ENCODE data around the gene COPG1.

The COPG1 gene

GRCh38 chr3:129313665-129314385 is 64.4 kb downstream of the COPG1 start:
- Mint-ChIP-seq H3K4me3 (peak overlapping the region; percentile 97 to 99 (median 98)), H3K27ac (peak overlapping the region; percentile 16 to 94 (median 50)), H3K27me3 (ENCODE audit: low read depth) (peaks cover 3% of the 10 kb centered on the region), H3K4me1 (peaks cover 14% of the 10 kb centered on the region), H3K9me3 (no peaks in the 10 kb centered on the region), H3K36me3 (ENCODE audit: low read depth) (peaks cover 6% of the 10 kb centered on the region)
- TF ChIP-seq, protein P1, sequence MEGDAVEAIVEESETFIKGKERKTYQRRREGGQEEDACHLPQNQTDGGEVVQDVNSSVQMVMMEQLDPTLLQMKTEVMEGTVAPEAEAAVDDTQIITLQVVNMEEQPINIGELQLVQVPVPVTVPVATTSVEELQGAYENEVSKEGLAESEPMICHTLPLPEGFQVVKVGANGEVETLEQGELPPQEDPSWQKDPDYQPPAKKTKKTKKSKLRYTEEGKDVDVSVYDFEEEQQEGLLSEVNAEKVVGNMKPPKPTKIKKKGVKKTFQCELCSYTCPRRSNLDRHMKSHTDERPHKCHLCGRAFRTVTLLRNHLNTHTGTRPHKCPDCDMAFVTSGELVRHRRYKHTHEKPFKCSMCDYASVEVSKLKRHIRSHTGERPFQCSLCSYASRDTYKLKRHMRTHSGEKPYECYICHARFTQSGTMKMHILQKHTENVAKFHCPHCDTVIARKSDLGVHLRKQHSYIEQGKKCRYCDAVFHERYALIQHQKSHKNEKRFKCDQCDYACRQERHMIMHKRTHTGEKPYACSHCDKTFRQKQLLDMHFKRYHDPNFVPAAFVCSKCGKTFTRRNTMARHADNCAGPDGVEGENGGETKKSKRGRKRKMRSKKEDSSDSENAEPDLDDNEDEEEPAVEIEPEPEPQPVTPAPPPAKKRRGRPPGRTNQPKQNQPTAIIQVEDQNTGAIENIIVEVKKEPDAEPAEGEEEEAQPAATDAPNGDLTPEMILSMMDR (IDR thresholded peaks at IDR 0.05; ENCODE audit: unreplicated experiment in 3 of 3) = no peak

GRCh38 chr3:129314386-129315222 is 65.2 kb downstream of the COPG1 start:
- Mint-ChIP-seq H3K36me3 (ENCODE audit: low read depth) (peaks cover 6% of the 10 kb centered on the region), H3K27ac (peak overlapping the region; percentile 69 to 96 (median 94)), H3K4me1 (peaks cover 14% of the 10 kb centered on the region), H3K9me3 (no peaks in the 10 kb centered on the region), H3K27me3 (ENCODE audit: low read depth) (peaks cover 3% of the 10 kb centered on the region), H3K4me3 (peak overlapping the region; percentile 97 to 99 (median 98))
- TF ChIP-seq, protein P1 (IDR thresholded peaks at IDR 0.05; ENCODE audit: unreplicated experiment in 3 of 3) = peak in 1 of 3 experiments; percentile 16

- peaks cover 6% of the 10 kb centered on the region for H3K36me3 Mint-ChIP-seq (ENCODE audit: low read depth)
- H3K27ac Mint-ChIP-seq = peak overlapping the region; percentile 77 to 96 (median 96)
- H3K27me3 Mint-ChIP-seq (ENCODE audit: low read depth) = peaks cover 3% of the 10 kb centered on the region
- TF ChIP-seq, protein P1 (IDR thresholded peaks at IDR 0.05; ENCODE audit: unreplicated experiment in 3 of 3) = no peak
- no peaks in the 10 kb centered on the region for H3K9me3 Mint-ChIP-seq
- H3K4me3 Mint-ChIP-seq = peak overlapping the region; percentile 97 to 99 (median 98)
- H3K4me1 Mint-ChIP-seq = peaks cover 14% of the 10 kb centered on the region
Measured at GRCh38 chr3:129315223-129315997, 66.0 kb downstream of the COPG1 start.

DNA sequence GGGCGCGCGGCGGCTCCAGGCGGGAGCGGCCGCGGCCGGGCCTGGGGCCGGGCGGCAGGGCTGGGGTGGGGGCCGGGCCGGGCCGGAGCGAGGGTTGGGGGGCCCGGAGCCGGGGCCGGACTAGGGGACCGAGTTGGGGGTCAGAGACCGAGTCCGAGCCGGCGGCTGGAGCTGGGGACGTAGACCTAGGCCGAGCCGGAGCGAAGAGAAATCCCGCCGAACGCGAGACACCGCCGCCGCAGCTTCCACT is 66.5 kb downstream of the COPG1 start:
- H3K4me3 Mint-ChIP-seq = peak overlapping the region; percentile 83 to 99 (median 90)
- H3K36me3 Mint-ChIP-seq (ENCODE audit: low read depth) = peaks cover 6% of the 10 kb centered on the region
- peaks cover 14% of the 10 kb centered on the region for H3K4me1 Mint-ChIP-seq
- H3K27ac Mint-ChIP-seq = peak overlapping the region; percentile 77 to 96 (median 96)
- TF ChIP-seq, protein P1 (IDR thresholded peaks at IDR 0.05; ENCODE audit: unreplicated experiment in 3 of 3) = no peak
- H3K9me3 Mint-ChIP-seq = no peaks in the 10 kb centered on the region
- H3K27me3 Mint-ChIP-seq (ENCODE audit: low read depth) = peaks cover 3% of the 10 kb centered on the region

DNA sequence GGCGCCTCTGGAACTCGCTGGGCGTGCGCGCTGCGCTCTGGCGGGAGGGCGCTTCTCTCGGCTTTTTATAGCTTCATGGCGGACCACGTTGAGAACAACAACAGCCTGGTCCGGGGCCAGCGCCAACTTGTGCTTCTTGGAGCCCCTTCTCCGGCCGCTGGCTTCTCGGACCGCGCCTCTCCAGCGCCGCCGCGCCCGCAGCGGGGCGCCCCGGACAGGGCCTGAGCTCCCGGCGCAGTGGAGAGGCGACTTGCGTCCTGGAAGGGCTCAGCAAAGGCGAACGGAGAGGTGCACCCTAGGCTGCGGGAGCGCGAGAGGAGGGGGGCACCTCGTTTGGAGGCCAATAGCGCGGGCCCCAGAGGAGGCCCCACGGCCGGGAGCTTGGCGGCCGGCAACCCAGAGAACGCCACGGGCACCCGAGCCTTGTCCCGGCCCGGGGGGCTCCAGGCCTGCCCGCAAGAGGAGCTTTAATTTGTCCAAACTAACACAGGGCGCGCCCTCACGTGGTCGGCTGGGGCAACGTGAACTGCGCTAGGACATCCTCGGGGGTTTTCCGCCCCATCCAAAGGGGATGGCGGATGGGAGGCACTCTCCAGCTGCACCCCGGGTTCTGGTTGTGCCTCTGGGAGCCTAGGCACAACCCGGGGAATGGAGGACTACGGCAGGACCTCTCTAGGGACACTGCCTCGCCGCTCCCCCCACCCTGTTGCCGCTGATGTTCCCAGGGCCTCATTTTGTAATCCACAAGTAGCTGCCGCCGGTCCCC is 67.0 kb downstream of the COPG1 start:
- peak overlapping the region; percentile 83 to 90 (median 87) for H3K4me3 Mint-ChIP-seq
- H3K9me3 Mint-ChIP-seq = no peaks in the 10 kb centered on the region
- TF ChIP-seq, protein P1 (IDR thresholded peaks at IDR 0.05; ENCODE audit: unreplicated experiment in 3 of 3) = peak; percentile 32 to 62 (median 52)
- peaks cover 6% of the 10 kb centered on the region for H3K36me3 Mint-ChIP-seq (ENCODE audit: low read depth)
- H3K27me3 Mint-ChIP-seq (ENCODE audit: low read depth) = peaks cover 3% of the 10 kb centered on the region
- H3K4me1 Mint-ChIP-seq = peaks cover 14% of the 10 kb centered on the region
- peak overlapping the region; percentile 48 to 81 (median 77) for H3K27ac Mint-ChIP-seq
